HG03039 (cell line): ENCODE data around the gene TATDN3.
"Not testable (repeated sequence)": the region's sequence is repeated elsewhere in the genome, so short reads cannot be mapped to it uniquely, and the experiment has no call there.

Experiments used
- ATAC-seq: cut with Tn5 transposase; IDR thresholded peaks from one replicate; pipeline ENCODE4 v1.9.1; 2021; ENCODE audit warnings: mild to moderate bottlenecking, moderate library complexity; ENCODE audit not compliant: unreplicated experiment

TATDN3 gene

DNA sequence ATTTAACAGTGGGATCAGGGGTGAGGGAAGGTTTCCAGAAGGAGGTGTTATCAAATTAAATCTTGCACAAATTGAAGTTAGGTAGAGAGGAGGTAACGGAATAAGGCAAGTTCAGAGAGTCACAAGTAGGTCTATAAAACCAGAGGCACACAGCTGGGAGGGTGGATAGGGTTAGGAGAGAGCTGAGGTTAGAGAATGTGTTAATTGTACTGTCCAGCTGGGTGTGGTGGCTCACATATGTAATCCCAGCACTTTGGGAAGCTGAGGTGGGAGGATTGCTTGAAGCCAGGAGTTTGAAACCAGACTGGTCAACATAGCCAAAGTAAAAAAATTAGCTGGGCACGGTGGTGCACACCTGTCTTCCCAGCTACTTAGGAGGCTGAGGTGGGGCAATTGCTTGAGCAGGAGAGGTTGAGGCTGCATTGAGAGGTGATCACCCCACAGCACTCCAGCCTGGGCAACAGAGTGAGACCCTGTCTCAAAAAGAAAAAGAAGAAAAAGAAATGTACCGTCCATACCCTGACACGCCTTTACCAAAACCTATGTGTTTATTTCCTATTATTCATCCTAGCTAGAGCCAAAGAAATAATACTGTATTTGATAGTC, 35.6 kb downstream of the TATDN3 start:
- no peak for ATAC-seq

DNA sequence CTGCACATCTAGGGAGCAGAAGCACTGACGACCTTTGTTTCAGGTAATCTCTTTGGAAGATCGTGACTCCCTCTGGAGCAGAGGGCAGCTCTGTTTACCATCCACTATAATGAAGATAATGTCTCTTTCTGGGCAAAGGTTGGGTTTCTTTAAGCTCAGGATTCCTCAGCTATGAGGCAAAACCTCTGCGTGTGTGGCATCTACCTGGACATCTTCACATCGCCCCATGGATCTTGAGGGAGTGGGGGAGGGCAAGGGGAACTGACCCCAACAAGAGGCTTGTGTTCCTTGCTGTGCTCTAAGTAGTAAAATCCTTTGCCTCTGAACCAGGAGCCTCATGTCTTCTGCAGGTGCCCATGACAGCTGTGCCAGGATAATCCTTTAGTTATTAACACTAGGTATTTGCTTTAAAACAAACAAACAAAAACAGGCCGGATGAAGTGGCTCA, 36.2 kb downstream of the TATDN3 start:
- no peak for ATAC-seq

DNA sequence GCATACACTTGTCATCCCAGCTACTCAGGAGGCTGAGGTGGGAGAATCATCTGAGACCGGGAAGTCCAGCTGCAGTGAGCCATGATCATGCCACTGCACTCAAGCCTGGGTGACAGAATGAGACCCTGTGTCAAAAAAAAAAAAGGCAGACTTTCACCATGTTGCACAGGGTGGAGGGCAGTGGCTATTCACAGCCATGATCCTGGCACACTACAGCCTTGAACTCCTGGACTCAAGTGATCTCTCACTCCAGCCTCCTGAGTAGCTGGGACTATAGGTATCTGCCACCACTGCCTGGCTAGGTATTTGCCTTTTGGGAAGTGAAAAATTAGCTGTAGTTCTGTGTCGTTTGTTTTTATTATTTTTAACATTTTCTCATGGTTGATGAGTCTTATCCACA, 36.7 kb downstream of the TATDN3 start:
- no peak for ATAC-seq

DNA sequence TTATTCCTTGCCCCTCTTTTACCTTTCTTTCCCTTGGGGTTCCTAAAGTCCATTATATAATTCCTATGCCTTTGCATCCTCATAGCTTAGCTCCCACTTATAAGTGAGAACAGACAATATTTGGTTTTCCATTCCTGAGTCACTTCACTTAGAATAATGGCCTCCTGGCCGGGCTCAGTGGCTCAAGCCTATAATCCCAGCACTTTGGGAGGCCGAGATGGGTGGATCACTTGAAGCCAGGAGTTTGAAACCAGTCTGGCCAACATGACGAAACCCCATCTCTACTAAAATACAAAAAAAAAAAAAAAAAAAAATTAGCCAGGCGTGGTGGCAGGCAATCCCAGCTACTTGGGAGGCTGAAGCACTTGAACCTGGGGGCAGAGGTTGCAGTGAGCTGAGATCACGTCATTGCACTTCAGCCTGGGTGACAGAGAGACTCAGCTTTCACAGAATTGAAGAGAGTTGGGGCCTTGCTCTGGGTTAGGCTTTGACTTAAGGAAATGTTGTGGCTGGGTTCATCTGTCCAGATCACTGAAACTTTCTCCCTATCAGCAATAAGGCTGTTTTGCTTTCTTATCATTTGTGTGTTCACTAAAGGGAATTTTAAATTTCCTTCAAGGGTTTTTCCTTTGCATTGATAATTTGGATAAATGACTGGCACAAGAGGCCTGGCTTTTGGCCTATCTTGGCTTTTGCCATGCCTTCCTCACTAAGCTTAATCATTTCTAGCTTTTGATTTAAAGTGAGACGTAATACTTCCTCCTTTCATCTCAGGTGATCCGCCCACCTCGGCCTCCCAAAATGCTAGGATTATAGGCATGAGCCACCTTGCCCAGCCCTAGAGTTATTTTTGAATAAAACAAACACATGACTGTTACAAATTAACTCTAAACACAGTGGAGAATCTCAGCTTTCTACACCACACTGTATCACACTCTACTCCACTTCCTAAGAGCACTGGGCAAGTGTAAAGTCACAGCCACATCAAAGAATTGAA, 41.8 kb downstream of the TATDN3 start:
- ATAC-seq, result peak; percentile 72

DNA sequence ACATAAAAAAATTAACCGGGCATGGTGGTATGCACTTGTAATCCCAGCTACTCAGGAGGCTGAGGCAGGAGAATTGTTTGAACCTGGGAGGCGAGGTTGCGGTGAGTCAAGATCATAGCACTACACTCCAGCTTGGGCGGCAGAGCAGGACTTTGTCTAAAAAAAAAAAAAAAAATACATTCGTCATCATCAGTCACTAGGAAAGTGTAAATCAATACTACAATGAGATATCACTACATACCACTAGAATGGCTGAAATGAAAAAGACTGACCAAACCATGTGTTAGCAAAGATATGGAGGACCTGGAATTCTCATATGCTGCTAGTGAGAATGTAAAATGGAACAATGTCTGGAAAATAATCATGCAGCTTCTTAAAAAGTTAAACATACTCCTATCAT, 46.5 kb downstream of the TATDN3 start:
- no peak for ATAC-seq

DNA sequence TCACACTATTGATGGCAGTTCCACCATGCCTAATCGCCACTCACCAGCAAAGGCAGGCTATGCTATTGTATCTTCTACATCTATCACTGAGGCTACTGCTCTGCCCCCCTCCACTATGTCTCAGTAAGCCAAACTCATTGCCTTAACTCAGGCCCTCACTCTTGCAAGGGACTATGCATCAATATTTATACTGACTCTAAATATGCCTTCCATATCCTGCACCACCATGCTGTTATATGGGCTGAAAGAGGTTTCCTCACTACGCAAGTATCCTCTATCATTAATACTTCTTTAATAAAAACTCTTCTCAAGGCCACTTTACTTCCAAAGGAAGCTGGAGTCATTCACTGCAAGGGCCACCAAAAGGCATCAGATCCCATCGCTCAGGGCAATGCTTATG, 52.8 kb downstream of the TATDN3 start:
- not testable (repeated sequence) for ATAC-seq

DNA sequence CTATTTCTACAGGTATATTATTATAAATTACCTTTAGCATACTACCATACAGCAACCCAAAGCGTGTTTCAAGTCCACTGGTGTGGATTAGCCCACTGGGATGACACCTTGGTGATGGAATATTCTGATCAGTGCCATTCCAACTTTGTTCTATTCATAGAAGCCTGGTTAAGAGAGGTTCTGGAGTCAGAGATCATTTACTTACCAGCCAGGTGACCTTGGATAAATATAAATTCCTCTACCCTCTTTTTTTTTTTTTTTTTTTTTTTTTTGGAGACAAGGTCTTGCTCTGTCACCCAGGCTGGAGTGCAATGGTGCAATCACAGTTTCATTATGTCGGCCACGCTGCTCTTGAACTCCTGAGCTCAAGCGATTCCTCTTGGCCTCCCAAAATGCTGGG, 55.9 kb downstream of the TATDN3 start, which contains the start of gene SPATA45:
SPATA45 (minus strand) TSS at position 101 of the 400 bp plus-strand sequence. CDS start 11,500 bp downstream, outside the sequence.
- no peak for ATAC-seq

DNA sequence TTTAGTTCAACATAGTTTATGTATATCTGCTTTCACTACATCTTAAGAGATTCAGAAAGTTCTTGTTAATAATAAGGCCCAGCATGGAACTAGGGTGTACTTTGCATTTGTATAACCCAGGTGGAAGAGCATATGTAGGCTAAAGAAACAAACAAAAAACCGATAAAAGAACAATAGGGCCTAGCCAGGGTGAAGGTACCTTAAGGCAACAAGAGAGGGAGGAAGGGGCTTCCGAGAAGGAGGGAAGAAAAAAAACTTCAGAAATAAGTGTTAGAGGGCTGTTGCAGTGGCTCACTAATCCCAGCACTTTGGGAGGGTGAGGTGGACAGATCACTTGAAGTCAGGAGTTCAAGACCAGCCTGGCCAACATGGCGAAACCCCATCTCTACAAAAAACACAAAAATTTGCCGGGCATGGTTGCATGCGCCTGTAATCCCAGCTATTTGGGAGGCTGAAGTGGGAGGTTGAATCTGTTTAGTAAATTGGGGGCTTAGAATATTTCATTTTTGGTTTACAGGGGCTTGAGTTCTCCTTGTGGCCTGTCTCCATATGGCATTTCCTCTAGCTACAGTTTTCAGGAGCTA, 60.5 kb downstream of the TATDN3 start:
- ATAC-seq, result no peak

DNA sequence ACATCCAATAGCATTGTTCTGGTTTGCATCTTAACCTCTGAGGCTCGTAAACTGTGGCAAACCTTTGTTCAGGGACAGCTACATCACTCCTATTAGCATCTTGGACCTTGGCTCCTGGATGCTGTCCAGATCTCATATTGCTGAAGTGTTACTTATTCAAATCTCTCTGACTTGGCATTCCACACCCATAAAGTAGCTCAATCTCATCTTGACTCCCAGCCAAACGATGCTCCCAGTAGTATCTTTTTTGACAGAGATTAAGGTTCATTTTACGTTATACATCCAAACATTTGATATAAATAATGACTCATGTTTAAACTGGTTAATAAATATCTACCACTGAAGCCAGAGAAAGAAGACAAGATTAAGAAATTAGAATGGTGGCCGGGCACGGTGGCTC, 62.0 kb downstream of the TATDN3 start:
- ATAC-seq, result no peak

DNA sequence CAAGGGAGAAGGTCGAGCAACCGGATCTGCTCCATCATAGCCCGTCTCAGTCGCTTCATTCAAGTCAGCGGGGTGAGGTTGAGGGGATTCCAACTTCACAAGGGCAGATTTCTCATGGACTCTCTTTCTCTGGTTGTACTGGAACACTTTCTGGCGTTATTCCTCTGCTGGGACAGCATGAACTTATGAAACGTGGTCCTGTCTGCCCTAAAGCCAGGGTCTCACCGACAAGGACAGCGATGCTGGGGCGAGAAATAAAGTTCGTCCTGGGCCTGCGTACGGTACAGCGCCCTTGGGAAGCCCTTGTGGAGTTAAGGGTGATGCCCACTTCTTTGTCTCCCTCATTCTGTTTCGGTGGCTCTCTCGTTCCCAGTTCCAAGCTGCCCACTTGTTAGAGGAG, 65.1 kb downstream of the TATDN3 start:
- ATAC-seq, result no peak

DNA sequence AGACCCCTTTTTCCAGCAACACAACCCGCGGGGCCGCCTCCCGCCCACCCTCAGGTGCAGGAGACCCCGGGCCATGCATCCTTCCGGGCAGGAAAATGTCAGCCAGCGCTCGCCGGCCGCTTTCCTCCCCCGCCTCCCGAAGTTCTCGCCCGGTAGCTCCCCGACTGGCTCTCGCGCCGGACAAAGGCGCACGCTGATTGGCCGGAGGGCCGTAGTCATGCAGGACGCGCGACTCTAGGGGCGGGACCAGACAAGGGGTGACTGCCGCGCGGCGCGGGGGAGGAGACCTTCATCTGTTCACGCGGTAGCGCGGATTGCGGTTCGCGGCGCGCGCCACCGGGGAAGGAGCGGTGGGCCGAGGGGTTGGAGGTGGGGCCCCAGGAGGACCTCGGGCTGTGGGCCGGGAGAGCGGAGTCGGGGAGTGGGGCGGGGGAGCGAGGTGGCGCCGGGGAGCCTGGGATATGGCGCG, 66.3 kb downstream of the TATDN3 start, which contains the start of gene FLVCR1:
FLVCR1 (plus strand) TSS at position 284 of the 469 bp plus-strand sequence; CDS start at position 462, 178 bp downstream.
- peak; percentile 97 for ATAC-seq

DNA sequence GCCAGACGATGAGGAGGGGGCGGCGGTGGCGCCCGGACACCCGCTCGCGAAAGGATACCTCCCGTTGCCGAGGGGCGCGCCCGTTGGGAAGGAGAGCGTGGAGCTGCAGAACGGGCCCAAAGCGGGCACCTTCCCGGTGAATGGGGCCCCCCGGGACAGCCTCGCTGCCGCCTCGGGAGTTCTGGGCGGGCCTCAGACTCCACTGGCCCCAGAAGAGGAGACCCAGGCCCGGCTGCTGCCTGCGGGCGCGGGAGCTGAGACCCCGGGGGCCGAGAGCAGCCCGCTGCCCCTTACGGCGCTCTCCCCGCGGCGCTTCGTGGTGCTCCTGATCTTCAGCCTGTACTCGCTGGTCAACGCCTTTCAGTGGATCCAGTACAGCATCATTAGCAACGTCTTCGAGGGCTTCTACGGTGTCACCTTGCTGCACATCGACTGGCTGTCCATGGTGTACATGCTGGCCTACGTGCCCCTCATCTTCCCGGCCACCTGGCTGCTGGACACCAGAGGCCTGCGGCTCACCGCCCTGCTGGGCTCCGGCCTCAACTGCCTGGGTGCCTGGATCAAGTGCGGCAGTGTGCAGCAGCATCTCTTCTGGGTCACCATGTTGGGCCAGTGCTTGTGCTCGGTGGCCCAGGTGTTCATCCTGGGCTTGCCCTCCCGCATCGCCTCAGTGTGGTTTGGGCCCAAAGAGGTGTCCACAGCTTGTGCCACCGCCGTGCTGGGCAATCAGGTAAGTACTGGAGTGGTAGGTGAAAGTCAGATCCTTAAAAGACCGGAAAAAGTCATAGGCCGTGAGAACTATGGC, 67.0 kb downstream of the TATDN3 start:
- ATAC-seq, result peak; percentile 6

DNA sequence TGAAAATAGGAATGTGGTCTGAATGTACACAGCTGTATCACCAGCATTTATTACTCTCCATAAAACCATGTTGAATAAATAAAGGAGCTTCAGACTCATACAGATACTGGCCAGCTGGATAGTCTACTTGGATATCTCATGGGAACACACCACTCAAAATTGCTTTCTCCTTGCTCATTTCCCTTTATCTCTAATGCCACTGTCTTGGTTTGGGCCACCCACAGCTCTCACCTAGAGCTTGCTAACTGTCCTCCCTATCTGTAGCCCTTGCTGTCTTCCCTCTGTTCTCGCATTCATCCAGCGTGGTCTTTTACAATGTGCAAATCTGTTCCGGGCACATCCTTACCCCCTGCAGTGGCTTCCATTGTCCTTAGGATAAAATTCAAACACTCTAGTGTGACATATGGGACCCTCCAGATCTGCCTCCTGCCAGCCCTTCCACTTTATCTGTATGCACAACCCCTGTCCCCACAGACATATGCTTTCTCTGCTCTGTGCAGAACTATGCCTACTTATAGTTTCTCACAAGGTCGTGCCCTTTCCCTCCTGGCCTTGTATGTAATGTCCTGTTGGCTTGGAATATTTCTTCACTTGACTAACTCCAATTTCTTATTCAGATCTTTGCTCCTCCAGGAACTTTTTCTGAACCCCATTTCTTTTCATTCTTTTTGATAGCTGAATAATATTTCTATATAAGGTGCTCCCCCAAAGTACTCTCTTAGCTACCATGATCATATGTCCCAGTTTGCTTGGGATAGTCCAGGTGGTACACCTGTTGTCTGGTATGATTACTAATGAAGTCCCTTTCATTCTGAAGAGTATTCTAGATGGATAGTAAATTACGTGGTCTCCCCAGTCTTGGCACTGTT, 69.3 kb downstream of the TATDN3 start:
- ATAC-seq, result no peak

DNA sequence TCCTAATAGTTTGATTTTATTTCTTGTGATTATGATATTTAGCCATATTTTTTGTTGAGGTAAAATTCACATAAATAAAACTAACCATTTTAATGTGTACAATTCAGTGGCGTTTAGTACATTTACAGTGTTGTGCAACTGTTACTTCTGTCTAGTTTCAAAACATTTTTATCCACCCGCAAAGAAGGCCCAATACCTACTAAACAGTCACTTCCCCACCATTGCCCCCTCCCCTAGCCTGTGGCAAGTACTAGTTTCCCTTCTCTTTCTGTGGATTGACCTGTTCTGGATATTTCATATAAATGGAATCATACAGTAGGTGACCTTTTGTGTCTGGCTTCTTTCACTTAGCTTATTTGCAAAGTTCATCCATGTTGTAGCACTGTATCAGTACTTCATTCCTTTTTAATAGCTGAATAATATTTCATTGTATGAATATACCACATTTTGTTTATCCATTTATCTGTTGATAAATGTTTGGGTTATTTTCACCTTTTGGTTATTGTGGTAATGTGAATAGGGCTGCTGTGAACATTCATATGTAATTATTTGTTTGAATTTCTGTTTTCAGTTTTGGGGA, 70.5 kb downstream of the TATDN3 start:
- ATAC-seq, result no peak

DNA sequence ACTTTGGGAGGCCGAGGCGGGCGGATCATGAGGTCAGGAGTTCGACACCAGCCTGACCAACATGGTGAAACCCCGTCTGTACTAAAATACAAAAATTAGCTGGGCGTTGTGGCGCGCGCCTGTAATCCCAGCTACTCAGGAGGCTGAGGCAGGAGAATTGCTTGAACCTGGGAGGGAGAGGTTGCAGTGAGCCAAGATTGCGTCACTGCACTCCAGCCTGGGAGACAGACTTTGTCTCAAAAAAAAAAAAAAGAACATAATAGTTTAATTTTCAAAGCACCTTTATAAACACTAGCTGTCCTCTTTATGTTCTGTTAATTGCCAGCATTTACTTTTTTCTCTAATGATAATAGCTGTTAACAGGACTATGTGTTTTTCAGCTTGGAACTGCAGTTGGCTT, 71.7 kb downstream of the TATDN3 start:
- ATAC-seq, result not testable (repeated sequence)

DNA sequence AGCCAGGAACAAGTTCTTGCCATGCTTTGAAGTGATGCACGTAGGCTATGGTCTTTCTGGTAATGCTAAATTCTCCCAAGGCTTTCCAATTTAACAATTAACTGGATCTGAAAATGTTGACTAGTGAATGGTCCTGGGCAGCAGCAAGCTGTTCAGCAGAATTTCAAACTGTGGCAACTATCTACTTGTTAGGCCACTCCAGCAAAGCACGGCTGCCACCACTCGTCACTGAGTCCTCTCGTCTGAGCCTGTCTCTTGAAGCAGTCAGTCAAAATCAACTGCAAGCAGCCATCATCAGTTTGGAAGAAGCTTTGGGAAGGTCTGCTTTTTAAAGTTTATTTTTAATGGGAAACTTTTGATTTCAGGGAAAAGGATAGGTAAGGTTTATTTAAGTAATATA, 72.5 kb downstream of the TATDN3 start:
- no peak for ATAC-seq
